ENCODE measurements around the gene KCNIP4. TPM values are rescaled to one million over a fixed set of nuclear protein-coding genes. Genes with fewer than 3 reads are reported as not detected.

Gene KCNIP4
- total and polyA plus RNA-seq, 8 donors, result 0.05 TPM; not detected in 7

GRCh38 chr4:21181716-21182115, 766.9 kb downstream of the KCNIP4 start:
- no peaks in the 10 kb centered on the region for H3K4me1 ChIP-seq
- no peaks in the 10 kb centered on the region for H3K27me3 ChIP-seq
- TF ChIP-seq, protein P1, sequence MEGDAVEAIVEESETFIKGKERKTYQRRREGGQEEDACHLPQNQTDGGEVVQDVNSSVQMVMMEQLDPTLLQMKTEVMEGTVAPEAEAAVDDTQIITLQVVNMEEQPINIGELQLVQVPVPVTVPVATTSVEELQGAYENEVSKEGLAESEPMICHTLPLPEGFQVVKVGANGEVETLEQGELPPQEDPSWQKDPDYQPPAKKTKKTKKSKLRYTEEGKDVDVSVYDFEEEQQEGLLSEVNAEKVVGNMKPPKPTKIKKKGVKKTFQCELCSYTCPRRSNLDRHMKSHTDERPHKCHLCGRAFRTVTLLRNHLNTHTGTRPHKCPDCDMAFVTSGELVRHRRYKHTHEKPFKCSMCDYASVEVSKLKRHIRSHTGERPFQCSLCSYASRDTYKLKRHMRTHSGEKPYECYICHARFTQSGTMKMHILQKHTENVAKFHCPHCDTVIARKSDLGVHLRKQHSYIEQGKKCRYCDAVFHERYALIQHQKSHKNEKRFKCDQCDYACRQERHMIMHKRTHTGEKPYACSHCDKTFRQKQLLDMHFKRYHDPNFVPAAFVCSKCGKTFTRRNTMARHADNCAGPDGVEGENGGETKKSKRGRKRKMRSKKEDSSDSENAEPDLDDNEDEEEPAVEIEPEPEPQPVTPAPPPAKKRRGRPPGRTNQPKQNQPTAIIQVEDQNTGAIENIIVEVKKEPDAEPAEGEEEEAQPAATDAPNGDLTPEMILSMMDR (IDR thresholded peaks at IDR 0.05), result no peak
- no peak for DNase-seq
- no peak for FAIRE-seq
- no peak for ATAC-seq
- no peaks in the 10 kb centered on the region for H3K9me3 ChIP-seq
- no peak overlapping the region for H3K27ac ChIP-seq
- no peaks in the 10 kb centered on the region for H3K36me3 ChIP-seq
- intact Hi-C loops (cut with DNase I), result no loop called here
- H3K4me3 ChIP-seq, result no peak overlapping the region

- no peaks in the 10 kb centered on the region for H3K4me1 ChIP-seq
- no peak for DNase-seq
- TF ChIP-seq, protein P1 (IDR thresholded peaks at IDR 0.05), result no peak
- no peak for FAIRE-seq
- no peaks in the 10 kb centered on the region for H3K9me3 ChIP-seq
- no peak overlapping the region for H3K27ac ChIP-seq
- ATAC-seq, result no peak
- H3K4me3 ChIP-seq, result no peak overlapping the region
- intact Hi-C loops (cut with DNase I), result no loop called here
- H3K36me3 ChIP-seq, result no peaks in the 10 kb centered on the region
- no peaks in the 10 kb centered on the region for H3K27me3 ChIP-seq
Measured at GRCh38 chr4:21177871-21178270, 770.7 kb downstream of the KCNIP4 start.

GRCh38 chr4:21177092-21177491, 771.5 kb downstream of the KCNIP4 start:
- intact Hi-C loops (cut with DNase I), result no loop called here
- ATAC-seq (no peak), FAIRE-seq (no peak), DNase-seq (no peak)
- Histone ChIP-seq H3K4me3 (no peak overlapping the region), H3K27ac (no peak overlapping the region), H3K27me3 (no peaks in the 10 kb centered on the region), H3K4me1 (no peaks in the 10 kb centered on the region), H3K9me3 (no peaks in the 10 kb centered on the region), H3K36me3 (no peaks in the 10 kb centered on the region)
- WGBS, 2 donors, result 28 to 32% methylated on average over 1 of the region's 1 CpG
- TF ChIP-seq, protein P1 (IDR thresholded peaks at IDR 0.05), result no peak

GRCh38 chr4:21167711-21168110, 780.9 kb downstream of the KCNIP4 start:
- H3K27ac ChIP-seq, result no peak overlapping the region
- FAIRE-seq (no peak), DNase-seq (no peak), ATAC-seq (no peak)
- intact Hi-C loops (cut with DNase I), result no loop called here
- WGBS, 2 donors, result 38 to 55% methylated on average over 1 of the region's 1 CpG
- H3K27me3 ChIP-seq, result no peaks in the 10 kb centered on the region
- no peaks in the 10 kb centered on the region for H3K4me1 ChIP-seq
- H3K36me3 ChIP-seq, result no peaks in the 10 kb centered on the region
- TF ChIP-seq, protein P1 (IDR thresholded peaks at IDR 0.05), result no peak
- no peak overlapping the region for H3K4me3 ChIP-seq
- no peaks in the 10 kb centered on the region for H3K9me3 ChIP-seq

DNA sequence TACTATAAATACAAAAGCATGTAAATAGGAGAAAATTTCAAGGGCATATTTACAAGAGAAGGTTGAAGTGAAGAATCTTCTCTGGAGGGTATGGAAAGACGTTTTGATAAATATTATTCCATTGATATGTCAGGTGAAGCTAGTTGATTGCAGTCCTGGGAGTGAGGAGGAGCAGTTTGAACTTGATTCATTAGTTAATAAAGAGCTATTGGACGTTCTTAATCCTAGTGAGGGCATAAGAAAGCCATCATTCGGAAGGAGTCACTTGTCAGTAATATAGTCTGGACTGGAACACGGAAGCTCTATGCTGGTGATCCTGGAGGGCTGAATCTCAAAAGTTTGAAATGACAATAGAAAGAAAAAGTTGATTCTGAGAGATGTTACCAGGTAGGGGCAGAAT, 793.2 kb downstream of the KCNIP4 start:
- no peak overlapping the region for H3K27ac ChIP-seq
- no peaks in the 10 kb centered on the region for H3K9me3 ChIP-seq
- H3K4me3 ChIP-seq, result no peak overlapping the region
- H3K27me3 ChIP-seq, result no peaks in the 10 kb centered on the region
- DNase-seq (no peak), FAIRE-seq (no peak), ATAC-seq (no peak)
- TF ChIP-seq, protein P1 (IDR thresholded peaks at IDR 0.05), result no peak
- intact Hi-C loops (cut with DNase I), result no loop called here
- no peaks in the 10 kb centered on the region for H3K36me3 ChIP-seq
- H3K4me1 ChIP-seq, result no peaks in the 10 kb centered on the region
- WGBS, 2 donors, result 36 to 52% methylated on average over 4 of the region's 4 CpGs

All from pancreas (tissue), 10 donors.